Inferior parietal cortex (tissue), 1 donor: ENCODE data around the gene RASAL2.
"Not testable (repeated sequence)": the region's sequence is repeated elsewhere in the genome, so short reads cannot be mapped to it uniquely, and the experiment has no call there.

Source experiments
- DNase-seq: peaks from one replicate; pipeline ENCODE4 v3.0.0-alpha.2; 2016; ENCODE audit errors: extremely low spot score

The RASAL2 gene

GRCh38 chr1:178490967-178491366, 397.1 kb downstream of the RASAL2 start:
- DNase-seq: no peak

- no peak for DNase-seq
Measured at GRCh38 chr1:178491721-178492120, 397.8 kb downstream of the RASAL2 start.

GRCh38 chr1:178492341-178492740, 398.4 kb downstream of the RASAL2 start:
- no peak for DNase-seq

- DNase-seq: no peak
Measured at GRCh38 chr1:178493301-178493741, 399.4 kb downstream of the RASAL2 start.

- DNase-seq: no peak
Measured at GRCh38 chr1:178494569-178494971, 400.7 kb downstream of the RASAL2 start.

- no peak for DNase-seq
Measured at GRCh38 chr1:178495158-178495557, 401.3 kb downstream of the RASAL2 start.

GRCh38 chr1:178495741-178496409, 402.0 kb downstream of the RASAL2 start:
- DNase-seq: no peak

- no peak for DNase-seq
Measured at GRCh38 chr1:178496410-178497135, 402.7 kb downstream of the RASAL2 start, which contains the start of gene CLEC20A. Gene CLEC20A, minus strand, starts transcription at chr1:178496964. Its CDS starts 25 bp downstream, at chr1:178496939.

GRCh38 chr1:178497903-178498478, 404.1 kb downstream of the RASAL2 start:
- no peak for DNase-seq

GRCh38 chr1:178498896-178499675, 405.2 kb downstream of the RASAL2 start:
- no peak for DNase-seq

GRCh38 chr1:178500091-178500770, 406.3 kb downstream of the RASAL2 start:
- DNase-seq: no peak

- no peak for DNase-seq
Measured at GRCh38 chr1:178500936-178501554, 407.1 kb downstream of the RASAL2 start.

- DNase-seq: peak; percentile 68
Measured at GRCh38 chr1:178501705-178502329, 407.9 kb downstream of the RASAL2 start.

- no peak for DNase-seq
Measured at GRCh38 chr1:178502330-178502714, 408.4 kb downstream of the RASAL2 start.

- DNase-seq: no peak
Measured at GRCh38 chr1:178502856-178503255, 409.0 kb downstream of the RASAL2 start.

- DNase-seq: not testable (repeated sequence)
Measured at GRCh38 chr1:178503316-178503715, 409.4 kb downstream of the RASAL2 start.

GRCh38 chr1:178503849-178504248, 409.9 kb downstream of the RASAL2 start:
- no peak for DNase-seq

GRCh38 chr1:178504286-178504685, 410.4 kb downstream of the RASAL2 start:
- DNase-seq: no peak

GRCh38 chr1:178506177-178506576, 412.3 kb downstream of the RASAL2 start:
- no peak for DNase-seq

GRCh38 chr1:178506669-178507068, 412.8 kb downstream of the RASAL2 start:
- no peak for DNase-seq
